CD4-positive, alpha-beta memory T cell (primary cell): ENCODE data around the gene CEP57L1. TPM values are rescaled to one million over a fixed set of nuclear protein-coding genes. Genes with fewer than 3 reads are reported as not detected.
"Not testable (repeated sequence)": the region's sequence is repeated elsewhere in the genome, so short reads cannot be mapped to it uniquely, and the experiment has no call there.

ENCODE experiments used
- CTCF ChIA-PET: fragments of 350-600 bp; sonication (Branson Sonifier 250); formaldehyde crosslinking; loops from one replicate; lab custom pipeline; 2021; ENCODE audit warnings: inconsistent platforms; ENCODE audit not compliant: partially characterized antibody; lab: Charles Lee
- POLR2A ChIA-PET: fragments of 350-600 bp; sonication (Branson Sonifier 250); formaldehyde crosslinking; loops from one replicate; lab custom pipeline; 2021; ENCODE audit not compliant: partially characterized antibody; lab: Charles Lee
- DNase-seq, 5 donors: peaks; one replicate each; pipeline versions ENCODE4 v3.0.0 to v3.0.0-alpha.2; 2020 to 2022; ENCODE audit warnings: mixed read lengths in 1 of 5
- H3K27ac ChIP-seq: one replicate; pipeline ENCODE4 v1.7.0; 2013; ENCODE audit warnings: low read depth, low read length
- H3K27me3 ChIP-seq: 2 replicates; pipeline ENCODE4 v1.7.0; 2013; ENCODE audit warnings: mild to moderate bottlenecking, low read length, moderate library complexity; ENCODE audit not compliant: insufficient read depth
- H3K36me3 ChIP-seq: 2 replicates; pipeline ENCODE4 v1.7.0; 2013; ENCODE audit warnings: mild to moderate bottlenecking, low read length, moderate library complexity; ENCODE audit not compliant: insufficient read depth
- H3K4me1 ChIP-seq: 2 replicates; pipeline ENCODE4 v1.7.0; 2013; ENCODE audit warnings: mild to moderate bottlenecking, low read length, moderate library complexity; ENCODE audit not compliant: insufficient read depth
- H3K4me3 ChIP-seq, 2 donors: one replicate each; pipeline ENCODE4 v1.7.0; 2013; ENCODE audit warnings: low read length in 2 of 2, mild to moderate bottlenecking in 1 of 2
- H3K9me3 ChIP-seq, 2 donors: one replicate each; pipeline ENCODE4 v1.7.0; 2013; ENCODE audit warnings: low read length in 2 of 2, control low read depth in 1 of 2; ENCODE audit not compliant: control insufficient read depth in 1 of 2
- H3K27ac Mint-ChIP-seq, 7 donors: one replicate each; pipeline ENCODE4 v1.8.0; 2020 to 2021; ENCODE audit warnings: mixed read lengths in 7 of 7, mild to moderate bottlenecking in 6 of 7, inconsistent platforms in 3 of 7, moderate library complexity in 3 of 7
- H3K27me3 Mint-ChIP-seq, 2 donors: one replicate each; pipeline ENCODE4 v1.8.0; 2020 to 2021; ENCODE audit warnings: mixed read lengths in 2 of 2
- H3K36me3 Mint-ChIP-seq, 2 donors: one replicate each; pipeline ENCODE4 v1.8.0; 2020 to 2021; ENCODE audit warnings: mixed read lengths in 2 of 2, inconsistent platforms in 1 of 2, mild to moderate bottlenecking in 1 of 2
- H3K4me1 Mint-ChIP-seq, 4 donors: one replicate each; pipeline ENCODE4 v1.8.0; 2020 to 2021; ENCODE audit warnings: mixed read lengths in 4 of 4, mild to moderate bottlenecking in 1 of 4
- H3K4me3 Mint-ChIP-seq, 8 donors: one replicate each; pipeline ENCODE4 v1.8.0; 2020 to 2021; ENCODE audit warnings: mixed read lengths in 8 of 8, mild to moderate bottlenecking in 7 of 8, moderate library complexity in 6 of 8, inconsistent platforms in 3 of 8
- H3K9me3 Mint-ChIP-seq, 8 donors: one replicate each; pipeline ENCODE4 v1.8.0; 2020 to 2021; ENCODE audit warnings: mixed read lengths in 8 of 8, mild to moderate bottlenecking in 5 of 8, inconsistent platforms in 3 of 8, moderate library complexity in 1 of 8
- intact Hi-C: fragments of 100-400 bp; cut with micrococcal nuclease; formaldehyde crosslinking; loops from one replicate; pipeline ENCODE4 v1.15.1; 2023
- polyA plus RNA-seq, 2 donors: library from polyadenylated mRNA; unstranded; fragments of 300-500 nt; fragmentation: Illumina TruSeq; gene quantifications; one replicate each; pipeline ENCODE4 v1.2.3, GENCODE V29; 2021
- total RNA-seq, 2 experiments: library from RNA; stranded (reverse); gene quantifications; one replicate each; pipeline ENCODE4 v1.2.3, GENCODE V29; 2021

CEP57L1 gene
- total and polyA plus RNA-seq, 4 experiments from 2014 or later, result 5.7 to 9.2 (median 6.8) TPM

DNA sequence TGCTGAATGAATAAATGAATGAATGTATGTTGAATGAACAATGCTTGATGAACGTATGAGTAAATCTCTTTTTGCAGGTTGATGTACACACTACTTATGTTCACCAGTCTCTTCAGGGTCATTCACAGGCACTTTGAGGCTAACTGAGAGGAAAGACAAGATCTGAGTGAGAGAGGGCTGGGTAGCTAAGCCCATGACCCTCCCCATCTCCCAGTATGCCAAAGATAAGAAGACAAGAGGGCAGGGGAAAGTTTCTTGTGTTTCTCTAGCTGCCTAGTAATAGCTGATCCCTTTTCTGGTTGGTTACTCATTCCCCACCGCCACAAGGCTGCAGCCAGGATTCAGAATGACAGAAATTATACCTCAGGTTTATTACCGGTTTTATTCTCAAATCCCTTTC, 90.7 kb downstream of the CEP57L1 start:
- no peak overlapping the region for H3K4me3 Mint-ChIP-seq
- ChIA-PET CTCF (interaction anchor here (1.1 to 5.1 kb wide), 3 partner anchors 199 to 853 kb away, joined by 4 to 161 read pairs (median 42); partner anchors contain the start of genes CD164 and ZBTB24), POLR2A (interaction anchor here (1.3 kb wide), 1 partner anchor 197 kb away, joined by 4 read pairs; the partner anchor contains the start of gene CD164)
- H3K36me3 Mint-ChIP-seq, result peaks cover 2 to 3% of the 10 kb centered on the region in 2 donors
- DNase-seq, result no peak
- intact Hi-C loops, result loop anchor here (2.0 to 5.0 kb wide), 2 partner anchors 331 to 644 kb away; no protein-coding TSS in a partner anchor
- no peak overlapping the region for H3K27ac Mint-ChIP-seq
- H3K27me3 Mint-ChIP-seq, result peaks cover 7 to 17% of the 10 kb centered on the region in 2 donors
- peaks cover 6% of the 10 kb centered on the region for H3K27me3 ChIP-seq
- no peak overlapping the region for H3K4me3 ChIP-seq
- no peaks in the 10 kb centered on the region for H3K9me3 ChIP-seq
- peaks cover 0 to 8% (median 4%) of the 10 kb centered on the region in 8 donors for H3K9me3 Mint-ChIP-seq
- no peaks in the 10 kb centered on the region for H3K36me3 ChIP-seq
- no peaks in the 10 kb centered on the region for H3K4me1 ChIP-seq
- no peak overlapping the region for H3K27ac ChIP-seq
- H3K4me1 Mint-ChIP-seq, result peaks cover 0 to 5% (median 0%) of the 10 kb centered on the region in 4 donors

DNA sequence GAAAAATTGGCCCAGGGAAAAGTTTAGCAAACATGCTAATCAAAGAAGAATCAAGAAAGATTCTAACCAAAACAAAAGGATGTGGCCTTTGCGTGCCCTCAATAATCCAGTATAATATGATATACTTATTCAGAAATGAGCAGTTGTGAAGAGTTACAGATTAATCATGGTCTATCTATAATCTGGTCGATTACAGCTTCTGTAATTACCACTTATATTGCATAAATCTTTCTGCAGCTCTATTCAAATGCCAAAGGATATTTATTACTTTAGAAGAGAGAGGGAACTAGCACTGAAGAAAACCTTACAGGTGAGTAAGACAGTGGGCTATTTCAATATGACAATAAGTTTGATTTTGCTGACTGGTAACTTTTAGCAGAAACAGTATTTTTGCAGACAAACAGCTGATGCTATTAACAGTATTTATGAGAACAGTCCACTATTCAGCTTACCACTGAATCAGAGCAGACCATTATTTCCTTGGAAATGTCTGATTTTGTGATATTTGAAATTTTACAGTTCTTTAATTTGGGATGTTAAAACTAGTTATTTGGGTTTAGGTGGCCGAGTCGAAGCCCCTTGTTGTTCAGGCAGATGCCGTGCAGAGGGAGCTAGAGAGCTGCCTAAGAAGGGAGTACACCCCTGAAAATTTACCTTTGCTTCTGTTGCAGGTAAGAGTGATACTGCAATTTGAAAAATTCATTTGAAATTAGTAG, 92.2 kb downstream of the CEP57L1 start:
- H3K9me3 Mint-ChIP-seq, result peaks cover 0 to 21% (median 14%) of the 10 kb centered on the region in 8 donors
- no peak overlapping the region for H3K27ac ChIP-seq
- no peaks in the 10 kb centered on the region for H3K9me3 ChIP-seq
- no peaks in the 10 kb centered on the region for H3K4me1 ChIP-seq
- intact Hi-C loops, result loop anchor here (1.0 to 5.0 kb wide), 7 partner anchors 196 to 852 kb away; partner anchors contain the start of genes AK9, FIG4 and ZBTB24
- H3K36me3 Mint-ChIP-seq, result peaks cover 7 to 10% of the 10 kb centered on the region in 2 donors
- H3K27me3 Mint-ChIP-seq, result peaks cover 3 to 10% of the 10 kb centered on the region in 2 donors
- no peaks in the 10 kb centered on the region for H3K36me3 ChIP-seq
- ChIA-PET CTCF (interaction anchor here (0.7 to 5.1 kb wide), 38 partner anchors 8 to 1205 kb away, joined by 3 to 161 read pairs (median 4); partner anchors contain the start of genes AK9, CD164, FIG4 and PPIL6), POLR2A (interaction anchor here (0.6 to 2.2 kb wide), 7 partner anchors 194 to 645 kb away, joined by 3 to 37 read pairs (median 3); partner anchors contain the start of genes CD164, MICAL1, PPIL6 and SMPD2)
- H3K4me1 Mint-ChIP-seq, result peaks cover 0 to 5% (median 0%) of the 10 kb centered on the region in 4 donors
- peak; percentile 52 to 62 (median 59) for DNase-seq
- no peak overlapping the region for H3K27ac Mint-ChIP-seq
- H3K4me3 ChIP-seq, result no peak overlapping the region
- H3K4me3 Mint-ChIP-seq, result no peak overlapping the region
- peaks cover 6% of the 10 kb centered on the region for H3K27me3 ChIP-seq

DNA sequence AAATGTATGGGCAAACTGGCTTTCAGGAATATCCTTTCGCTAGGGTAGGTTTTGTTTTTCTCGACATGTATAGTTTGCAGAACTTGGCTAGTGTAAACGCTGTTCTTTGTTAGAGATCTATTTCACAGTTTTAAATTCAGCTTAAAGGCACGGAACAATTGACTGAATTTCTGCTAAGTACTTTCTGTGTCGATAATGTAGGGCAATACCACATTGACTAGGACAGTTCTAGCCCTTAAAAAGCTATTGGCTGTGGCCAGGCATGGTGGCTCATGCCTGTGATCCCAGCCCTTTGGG, 92.8 kb downstream of the CEP57L1 start:
- ChIA-PET POLR2A (interaction anchor here (0.6 to 2.2 kb wide), 7 partner anchors 193 to 646 kb away, joined by 3 to 37 read pairs (median 3); partner anchors contain the start of genes CD164, MICAL1, PPIL6 and SMPD2), CTCF (interaction anchor here (0.7 to 5.1 kb wide), 38 partner anchors 8 to 1204 kb away, joined by 3 to 161 read pairs (median 4); partner anchors contain the start of genes AK9, CD164, FIG4 and PPIL6)
- Histone ChIP-seq H3K9me3 (no peaks in the 10 kb centered on the region), H3K36me3 (no peaks in the 10 kb centered on the region), H3K4me1 (no peaks in the 10 kb centered on the region), H3K27me3 (peaks cover 6% of the 10 kb centered on the region), H3K27ac (no peak overlapping the region), H3K4me3 (no peak overlapping the region)
- Mint-ChIP-seq H3K4me1 (peaks cover 0 to 5% (median 0%) of the 10 kb centered on the region in 4 donors), H3K36me3 (peaks cover 7 to 12% of the 10 kb centered on the region in 2 donors), H3K27me3 (peaks cover 3 to 10% of the 10 kb centered on the region in 2 donors), H3K27ac (no peak overlapping the region), H3K4me3 (no peak overlapping the region), H3K9me3 (peaks cover 0 to 24% (median 16%) of the 10 kb centered on the region in 8 donors)
- intact Hi-C loops, result loop anchor here (1.0 to 5.0 kb wide), 6 partner anchors 195 to 851 kb away; partner anchors contain the start of genes AK9, FIG4 and ZBTB24
- no peak for DNase-seq

DNA sequence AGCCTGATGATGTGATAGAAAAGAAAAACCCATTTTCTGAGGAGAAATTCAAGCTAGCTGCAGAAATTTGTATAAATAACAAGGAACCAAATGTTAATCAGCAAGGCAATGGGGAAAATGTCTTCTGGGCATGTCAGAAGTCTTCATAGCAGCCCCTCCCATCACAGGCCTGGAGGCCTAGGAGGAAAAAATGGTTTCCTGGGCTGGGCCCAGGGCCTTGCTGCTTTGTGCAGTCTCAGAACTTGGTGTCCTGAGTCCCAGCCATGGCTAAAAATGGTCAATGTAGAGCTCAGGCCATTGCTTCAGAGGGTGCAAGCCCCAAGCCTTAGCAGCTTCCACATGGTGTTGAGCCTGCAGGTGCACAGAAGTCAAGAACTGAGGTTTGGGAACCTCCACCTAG, 96.1 kb downstream of the CEP57L1 start:
- intact Hi-C loops, H3K27me3 Mint-ChIP-seq, H3K27me3 ChIP-seq, H3K9me3 ChIP-seq, H3K4me3 Mint-ChIP-seq, H3K27ac Mint-ChIP-seq, H3K4me1 Mint-ChIP-seq, H3K27ac ChIP-seq, H3K4me1 ChIP-seq, DNase-seq, H3K4me3 ChIP-seq, H3K36me3 ChIP-seq: not testable (repeated sequence)
- ChIA-PET CTCF (interaction anchor here (0.5 to 1.4 kb wide), 2 partner anchors 68 to 192 kb away, joined by 3 to 6 read pairs; no protein-coding TSS in a partner anchor), POLR2A (interaction anchor here (0.7 kb wide), 1 partner anchor 192 kb away, joined by 4 read pairs; no protein-coding TSS in a partner anchor)
- Mint-ChIP-seq H3K9me3 (peaks cover 0 to 26% (median 21%) of the 10 kb centered on the region in 8 donors), H3K36me3 (peaks cover 9 to 12% of the 10 kb centered on the region in 2 donors)

DNA sequence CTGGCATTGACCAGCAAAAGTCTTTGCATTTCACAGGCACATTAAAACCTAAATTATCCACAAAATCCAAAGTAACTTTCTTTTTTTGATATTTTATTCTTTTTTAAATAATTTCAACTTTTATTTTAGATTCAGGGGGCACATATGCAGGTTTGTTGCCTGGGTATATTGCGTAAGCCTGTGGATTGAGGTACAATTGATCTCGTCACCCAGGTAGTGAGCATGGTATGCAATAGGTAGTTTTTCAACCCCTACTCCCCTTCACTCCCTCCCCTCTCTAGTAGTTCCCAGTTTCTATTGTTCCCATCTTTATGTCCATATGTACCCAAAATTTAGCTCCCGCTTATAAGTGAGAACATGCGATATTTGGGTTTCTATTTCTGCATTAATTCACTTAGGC, 97.6 kb downstream of the CEP57L1 start:
- H3K9me3 Mint-ChIP-seq, result peaks cover 0 to 26% (median 21%) of the 10 kb centered on the region in 8 donors
- H3K4me3 Mint-ChIP-seq, result no peak overlapping the region
- CTCF ChIA-PET, result interaction anchor here (1.4 kb wide), 1 partner anchor 44 kb away, joined by 3 read pairs; no protein-coding TSS in a partner anchor

DNA sequence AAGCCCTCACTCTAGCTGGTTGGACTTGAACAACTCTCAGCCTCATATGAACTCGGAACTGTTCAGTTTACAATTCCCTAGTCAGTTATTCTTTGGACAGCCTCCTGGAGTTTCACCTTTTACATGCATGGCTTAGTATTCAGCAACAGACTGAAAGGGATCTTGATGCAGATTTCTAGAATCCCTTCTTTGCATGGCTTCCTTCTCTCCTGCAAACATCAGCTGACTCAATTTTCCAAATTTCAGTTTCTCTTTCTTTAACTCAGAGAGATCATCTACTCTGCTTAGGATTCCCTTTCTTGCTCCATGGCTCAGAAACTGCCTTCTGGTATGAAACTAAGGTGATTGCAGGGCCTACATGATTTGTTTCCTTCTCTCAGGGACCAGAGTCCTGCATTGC, 99.6 kb downstream of the CEP57L1 start:
- ChIA-PET POLR2A (no interaction called here), CTCF (interaction anchor here (1.2 kb wide), 1 partner anchor 191 kb away, joined by 4 read pairs; no protein-coding TSS in a partner anchor)

More for the DNA sequence above, 97.6 kb downstream of the CEP57L1 start:
- no peak for DNase-seq
- Mint-ChIP-seq H3K27me3 (peaks cover 0 to 3% of the 10 kb centered on the region in 2 donors), H3K36me3 (peaks cover 9 to 12% of the 10 kb centered on the region in 2 donors), H3K27ac (no peak overlapping the region), H3K4me1 (peaks cover 0 to under 1% (median 0%) of the 10 kb centered on the region in 4 donors)
- Histone ChIP-seq H3K36me3 (no peaks in the 10 kb centered on the region), H3K9me3 (no peaks in the 10 kb centered on the region), H3K4me3 (no peak overlapping the region), H3K27ac (no peak overlapping the region), H3K27me3 (no peaks in the 10 kb centered on the region), H3K4me1 (no peaks in the 10 kb centered on the region)
- intact Hi-C loops, result no loop called here
- POLR2A ChIA-PET, result no interaction called here

More for the DNA sequence above, 99.6 kb downstream of the CEP57L1 start:
- Mint-ChIP-seq H3K27ac (no peak overlapping the region), H3K9me3 (peaks cover 0 to 26% (median 21%) of the 10 kb centered on the region in 8 donors), H3K27me3 (peaks cover 0 to 3% of the 10 kb centered on the region in 2 donors), H3K4me3 (no peak overlapping the region), H3K36me3 (peaks cover 9 to 12% of the 10 kb centered on the region in 2 donors), H3K4me1 (no peaks in the 10 kb centered on the region)
- H3K36me3 ChIP-seq, result no peaks in the 10 kb centered on the region
- no peaks in the 10 kb centered on the region for H3K27me3 ChIP-seq
- H3K4me3 ChIP-seq, result no peak overlapping the region
- H3K27ac ChIP-seq, result no peak overlapping the region
- DNase-seq, result no peak
- no peaks in the 10 kb centered on the region for H3K4me1 ChIP-seq
- no peaks in the 10 kb centered on the region for H3K9me3 ChIP-seq
- intact Hi-C loops, result no loop called here
